ENCODE results near the gene HDAC1.
"Not testable (repeated sequence)": the region's sequence is repeated elsewhere in the genome, so short reads cannot be mapped to it uniquely, and the experiment has no call there.

HDAC1 gene

GRCh38 chr1:32263744-32264143, 28.1 kb upstream of the HDAC1 start:
- no peak for DNase-seq
- TF ChIP-seq GATA1 (IDR thresholded peaks at IDR 0.05; ENCODE audit: low read depth, low read length), result no peak
- no peak for TF ChIP-seq POLR2A (IDR thresholded peaks at IDR 0.05; ENCODE audit: low read length)

- no peak for DNase-seq
- TF ChIP-seq GATA1 (IDR thresholded peaks at IDR 0.05; ENCODE audit: low read depth, low read length), result no peak
- TF ChIP-seq POLR2A (IDR thresholded peaks at IDR 0.05; ENCODE audit: low read length), result no peak
Observed at GRCh38 chr1:32265846-32266245, 26.0 kb upstream of the HDAC1 start.

GRCh38 chr1:32266921-32267591, 24.8 kb upstream of the HDAC1 start:
- DNase-seq, result no peak

GRCh38 chr1:32269744-32270143, 22.1 kb upstream of the HDAC1 start:
- no peak for DNase-seq
- TF ChIP-seq POLR2A (IDR thresholded peaks at IDR 0.05; ENCODE audit: low read length) (no peak), GATA1 (IDR thresholded peaks at IDR 0.05; ENCODE audit: low read depth, low read length) (no peak)

More at GRCh38 chr1:32266921-32267591, 24.8 kb upstream of the HDAC1 start:
- TF ChIP-seq POLR2A (IDR thresholded peaks at IDR 0.05; ENCODE audit: low read length) (no peak), GATA1 (IDR thresholded peaks at IDR 0.05; ENCODE audit: low read depth, low read length) (no peak)

GRCh38 chr1:32272557-32273390, 19.1 kb upstream of the HDAC1 start:
- TF ChIP-seq GATA1 (IDR thresholded peaks at IDR 0.05; ENCODE audit: low read depth, low read length) (no peak), POLR2A (IDR thresholded peaks at IDR 0.05; ENCODE audit: low read length) (no peak)
- no peak for DNase-seq

GRCh38 chr1:32273391-32274208, 18.3 kb upstream of the HDAC1 start:
- TF ChIP-seq POLR2A (IDR thresholded peaks at IDR 0.05; ENCODE audit: low read length) (no peak), GATA1 (IDR thresholded peaks at IDR 0.05; ENCODE audit: low read depth, low read length) (no peak)
- DNase-seq, result no peak

GRCh38 chr1:32274646-32275340, 17.1 kb upstream of the HDAC1 start:
- DNase-seq, result no peak

GRCh38 chr1:32275424-32275823, 16.5 kb upstream of the HDAC1 start:
- TF ChIP-seq POLR2A (IDR thresholded peaks at IDR 0.05; ENCODE audit: low read length), result no peak
- no peak for DNase-seq

More at GRCh38 chr1:32274646-32275340, 17.1 kb upstream of the HDAC1 start:
- TF ChIP-seq POLR2A (IDR thresholded peaks at IDR 0.05; ENCODE audit: low read length) (no peak), GATA1 (IDR thresholded peaks at IDR 0.05; ENCODE audit: low read depth, low read length) (no peak)

GRCh38 chr1:32276032-32276782, 15.7 kb upstream of the HDAC1 start:
- DNase-seq, result no peak
- no peak for TF ChIP-seq POLR2A (IDR thresholded peaks at IDR 0.05; ENCODE audit: low read length)
- TF ChIP-seq GATA1 (IDR thresholded peaks at IDR 0.05; ENCODE audit: low read depth, low read length), result no peak

- DNase-seq, result not testable (repeated sequence)
Observed at GRCh38 chr1:32284777-32285176, 7.1 kb upstream of the HDAC1 start.

- no peak for DNase-seq
- TF ChIP-seq GATA1 (IDR thresholded peaks at IDR 0.05; ENCODE audit: low read depth, low read length), result no peak
- no peak for TF ChIP-seq POLR2A (IDR thresholded peaks at IDR 0.05; ENCODE audit: low read length)
Observed at GRCh38 chr1:32285658-32286057, 6.2 kb upstream of the HDAC1 start.

GRCh38 chr1:32286763-32287162, 5.1 kb upstream of the HDAC1 start:
- DNase-seq, result no peak
- TF ChIP-seq POLR2A (IDR thresholded peaks at IDR 0.05; ENCODE audit: low read length), result no peak
- no peak for TF ChIP-seq GATA1 (IDR thresholded peaks at IDR 0.05; ENCODE audit: low read depth, low read length)

GRCh38 chr1:32289256-32289655, 2.6 kb upstream of the HDAC1 start:
- TF ChIP-seq GATA1 (IDR thresholded peaks at IDR 0.05; ENCODE audit: low read depth, low read length), result no peak
- no peak for TF ChIP-seq POLR2A (IDR thresholded peaks at IDR 0.05; ENCODE audit: low read length)

More at GRCh38 chr1:32289256-32289655, 2.6 kb upstream of the HDAC1 start:
- no peak for DNase-seq

Data from erythroblast (primary cell).